ENCODE data around the gene ATP9B.

ATP9B gene

GRCh38 chr18:79314838-79315388 lies 245.7 kb downstream of the ATP9B start:
- no peak overlapping the region for H3K4me3 ChIP-seq (ENCODE audit: low read depth, low read length)
- TF ChIP-seq, protein P1, sequence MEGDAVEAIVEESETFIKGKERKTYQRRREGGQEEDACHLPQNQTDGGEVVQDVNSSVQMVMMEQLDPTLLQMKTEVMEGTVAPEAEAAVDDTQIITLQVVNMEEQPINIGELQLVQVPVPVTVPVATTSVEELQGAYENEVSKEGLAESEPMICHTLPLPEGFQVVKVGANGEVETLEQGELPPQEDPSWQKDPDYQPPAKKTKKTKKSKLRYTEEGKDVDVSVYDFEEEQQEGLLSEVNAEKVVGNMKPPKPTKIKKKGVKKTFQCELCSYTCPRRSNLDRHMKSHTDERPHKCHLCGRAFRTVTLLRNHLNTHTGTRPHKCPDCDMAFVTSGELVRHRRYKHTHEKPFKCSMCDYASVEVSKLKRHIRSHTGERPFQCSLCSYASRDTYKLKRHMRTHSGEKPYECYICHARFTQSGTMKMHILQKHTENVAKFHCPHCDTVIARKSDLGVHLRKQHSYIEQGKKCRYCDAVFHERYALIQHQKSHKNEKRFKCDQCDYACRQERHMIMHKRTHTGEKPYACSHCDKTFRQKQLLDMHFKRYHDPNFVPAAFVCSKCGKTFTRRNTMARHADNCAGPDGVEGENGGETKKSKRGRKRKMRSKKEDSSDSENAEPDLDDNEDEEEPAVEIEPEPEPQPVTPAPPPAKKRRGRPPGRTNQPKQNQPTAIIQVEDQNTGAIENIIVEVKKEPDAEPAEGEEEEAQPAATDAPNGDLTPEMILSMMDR (IDR thresholded peaks at IDR 0.05; ENCODE audit: borderline replicate concordance, insufficient read depth, low read depth, low read length): no peak

DNA sequence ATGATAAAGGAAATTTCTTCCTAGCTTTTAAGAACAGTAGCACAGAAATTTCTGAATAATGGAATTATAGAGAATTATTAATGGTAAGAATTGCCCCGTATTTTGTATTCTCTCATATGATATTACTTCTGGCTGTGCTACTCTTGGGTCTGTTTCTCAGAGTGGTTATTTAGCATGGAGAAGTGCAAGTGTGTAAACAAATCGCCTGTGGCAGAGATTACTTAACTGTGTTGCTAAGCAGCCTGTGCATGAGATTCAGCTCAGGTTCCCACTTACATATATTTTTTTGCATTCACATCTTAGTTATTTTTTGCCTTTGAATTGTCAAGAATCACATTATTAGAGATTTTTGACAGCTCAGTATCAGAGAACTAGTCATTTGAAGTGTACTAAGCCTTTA lies 246.4 kb downstream of the ATP9B start:
- no peak overlapping the region for H3K4me3 ChIP-seq (ENCODE audit: low read depth, low read length)
- TF ChIP-seq, protein P1 (IDR thresholded peaks at IDR 0.05; ENCODE audit: borderline replicate concordance, insufficient read depth, low read depth, low read length): no peak

GRCh38 chr18:79317703-79318102 lies 248.5 kb downstream of the ATP9B start:
- TF ChIP-seq, protein P1 (IDR thresholded peaks at IDR 0.05; ENCODE audit: borderline replicate concordance, insufficient read depth, low read depth, low read length): no peak
- H3K4me3 ChIP-seq (ENCODE audit: low read depth, low read length): no peak overlapping the region

DNA sequence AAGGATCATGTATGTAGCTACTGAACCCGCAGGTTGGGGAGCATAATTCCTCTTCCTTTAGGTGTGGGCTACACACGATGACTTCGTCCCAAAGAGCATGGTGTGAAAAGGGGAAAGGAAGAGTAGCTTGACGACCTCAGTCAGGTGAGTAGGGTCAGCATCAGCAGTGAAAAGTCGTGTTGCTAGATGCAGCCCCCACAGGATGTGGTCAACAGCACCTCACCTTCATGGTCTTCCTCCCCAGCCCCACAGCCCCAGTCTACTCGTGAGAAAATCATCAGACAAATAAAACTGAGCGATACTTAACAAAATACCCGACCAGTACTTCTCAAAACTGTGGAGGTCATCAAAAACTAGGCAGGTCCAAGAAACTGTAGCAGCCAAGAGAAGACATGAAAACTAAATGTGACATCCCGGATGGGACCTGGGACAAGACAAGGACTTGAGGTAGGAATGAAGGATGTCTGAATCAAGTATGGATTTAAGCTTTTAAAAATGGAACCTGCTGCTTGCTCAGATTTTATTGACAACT lies 249.0 kb downstream of the ATP9B start:
- TF ChIP-seq, protein P1 (IDR thresholded peaks at IDR 0.05; ENCODE audit: borderline replicate concordance, insufficient read depth, low read depth, low read length): no peak
- H3K4me3 ChIP-seq (ENCODE audit: low read depth, low read length): no peak overlapping the region

DNA sequence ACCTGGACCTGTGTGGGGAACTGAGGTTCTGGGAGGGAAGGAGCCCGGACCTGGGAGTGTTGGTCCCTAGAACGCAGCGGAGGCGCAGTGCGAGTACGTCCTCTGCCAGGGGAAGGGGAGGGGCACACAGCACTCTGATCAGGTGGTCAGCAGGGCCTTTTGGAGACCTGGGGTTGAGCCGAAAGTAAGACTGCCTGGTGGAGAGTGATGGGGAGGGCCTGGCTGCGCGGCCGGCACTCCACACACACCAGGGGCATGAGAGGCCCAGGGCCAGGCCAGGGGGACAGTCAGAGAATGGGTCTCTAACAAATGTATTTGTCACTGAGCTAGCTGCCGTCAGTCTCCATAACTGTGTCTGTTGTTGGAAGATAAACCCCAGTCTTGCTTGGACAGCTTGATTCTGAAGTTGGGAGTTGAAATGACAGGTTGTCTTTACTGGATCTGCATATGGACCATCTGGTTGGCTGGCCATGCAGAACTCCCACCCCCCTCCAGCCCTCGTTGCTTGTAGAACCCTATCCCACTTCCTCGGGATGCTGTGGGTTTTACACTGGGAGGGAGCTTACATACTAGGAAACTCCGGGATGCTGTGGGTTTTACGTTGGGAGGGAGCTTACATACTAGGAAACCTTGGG lies 251.1 kb downstream of the ATP9B start:
- H3K4me3 ChIP-seq (ENCODE audit: low read depth, low read length): no peak overlapping the region
- TF ChIP-seq, protein P1 (IDR thresholded peaks at IDR 0.05; ENCODE audit: borderline replicate concordance, insufficient read depth, low read depth, low read length): no peak

- no peak overlapping the region for H3K4me3 ChIP-seq (ENCODE audit: low read depth, low read length)
- TF ChIP-seq, protein P1 (IDR thresholded peaks at IDR 0.05; ENCODE audit: borderline replicate concordance, insufficient read depth, low read depth, low read length): no peak
Measured at GRCh38 chr18:79321625-79322405, 252.6 kb downstream of the ATP9B start.
